ENCODE results near the gene RPAP2.

GRCh38 chr1:92314024-92314423, 15.2 kb downstream of the RPAP2 start:
- TF ChIP-seq OSR1 (CRISPR knock-in tag; IDR thresholded peaks at IDR 0.05) (no peak), ZFP3 (CRISPR knock-in tag; IDR thresholded peaks at IDR 0.05) (no peak), ZNF8 (CRISPR knock-in tag; IDR thresholded peaks at IDR 0.05) (no peak), GLIS3 (CRISPR knock-in tag; IDR thresholded peaks at IDR 0.05) (no peak), POU6F1 (CRISPR knock-in tag; IDR thresholded peaks at IDR 0.05; ENCODE audit: borderline replicate concordance, low read depth) (no peak), RARB (CRISPR knock-in tag; IDR thresholded peaks at IDR 0.05) (no peak), CSDC2 (CRISPR knock-in tag; IDR thresholded peaks at IDR 0.05) (no peak)

Measured in SK-N-SH treated with all-trans-retinoic acid at 6 μM for 48 hours (cell line).